HG03108 (cell line): ENCODE data around the gene KRTAP29-1.
"Not testable (repeated sequence)": the region's sequence is repeated elsewhere in the genome, so short reads cannot be mapped to it uniquely, and the experiment has no call there.

Experiments used
- ATAC-seq: cut with Tn5 transposase; IDR thresholded peaks from one replicate; pipeline ENCODE4 v1.9.1; 2021; ENCODE audit warnings: moderate library complexity; ENCODE audit not compliant: unreplicated experiment

The KRTAP29-1 gene, protein sequence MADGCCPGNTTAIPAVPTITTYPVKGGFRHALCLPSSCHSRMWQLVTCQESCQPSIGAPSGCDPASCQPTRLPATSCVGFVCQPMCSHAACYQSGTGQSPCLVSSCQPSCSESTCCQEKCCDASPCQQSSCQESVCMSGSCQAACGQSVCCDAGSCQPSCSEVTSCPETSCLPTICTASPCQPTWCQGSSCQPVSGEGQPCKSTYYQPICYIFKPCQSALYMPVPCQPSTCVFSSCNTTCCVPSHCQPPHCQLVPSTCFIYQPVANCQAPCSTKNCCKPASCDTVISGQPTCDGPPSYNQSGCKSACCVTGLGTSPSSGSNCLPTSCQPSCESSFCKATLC

DNA sequence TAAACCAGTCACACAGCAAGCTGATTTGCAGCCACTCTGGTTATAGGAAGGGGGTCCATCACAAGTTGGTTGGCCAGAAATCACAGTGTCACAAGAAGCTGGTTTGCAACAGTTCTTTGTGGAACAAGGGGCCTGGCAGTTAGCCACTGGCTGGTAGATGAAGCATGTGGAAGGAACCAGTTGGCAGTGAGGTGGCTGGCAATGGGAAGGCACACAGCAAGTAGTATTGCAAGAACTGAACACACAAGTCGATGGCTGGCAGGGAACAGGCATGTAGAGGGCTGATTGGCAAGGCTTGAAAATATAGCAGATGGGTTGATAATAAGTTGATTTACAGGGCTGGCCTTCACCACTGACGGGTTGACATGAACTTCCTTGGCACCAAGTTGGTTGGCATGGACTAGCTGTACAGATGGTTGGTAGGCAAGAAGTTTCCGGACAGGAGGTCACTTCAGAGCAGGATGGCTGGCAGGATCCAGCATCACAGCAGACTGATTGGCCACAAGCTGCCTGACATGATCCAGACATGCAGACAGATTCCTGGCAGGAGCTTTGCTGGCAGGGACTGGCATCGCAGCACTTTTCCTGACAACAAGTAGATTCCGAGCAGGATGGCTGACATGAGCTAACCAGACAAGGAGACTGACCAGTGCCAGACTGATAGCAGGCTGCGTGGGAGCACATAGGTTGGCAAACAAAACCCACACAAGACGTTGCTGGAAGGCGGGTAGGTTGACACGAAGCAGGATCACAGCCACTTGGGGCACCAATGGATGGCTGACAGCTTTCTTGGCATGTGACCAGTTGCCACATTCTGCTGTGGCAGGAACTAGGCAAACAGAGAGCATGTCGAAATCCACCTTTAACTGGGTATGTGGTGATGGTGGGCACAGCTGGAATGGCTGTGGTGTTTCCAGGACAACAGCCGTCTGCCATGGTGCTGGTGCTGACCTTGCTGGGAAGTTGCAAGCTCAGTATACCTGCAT lies at the start of gene KRTAP29-1:
KRTAP29-1 (minus strand) TSS at position 936 of the 986 bp plus-strand sequence; CDS start at position 936, 0 bp downstream.
- ATAC-seq: no peak

DNA sequence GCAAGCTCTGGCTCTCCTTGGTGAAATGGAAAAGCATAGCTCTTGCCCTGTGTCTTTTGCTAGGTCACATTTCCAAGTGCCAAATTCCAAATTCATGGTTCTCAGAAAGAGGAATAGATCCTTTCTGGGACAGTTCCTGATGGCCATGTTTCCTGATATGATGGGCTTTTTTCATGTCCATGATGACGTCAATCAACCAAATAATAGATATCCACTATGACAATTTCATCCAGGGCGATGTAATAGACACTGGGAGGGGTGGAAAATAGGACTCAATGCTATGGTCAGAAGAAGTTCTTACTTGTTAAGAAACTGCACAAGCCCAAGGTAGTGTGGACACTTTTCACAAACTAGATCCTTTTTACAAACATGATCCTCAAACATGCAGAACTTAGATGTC lies 48.5 kb upstream of the KRTAP29-1 start:
- ATAC-seq: no peak

DNA sequence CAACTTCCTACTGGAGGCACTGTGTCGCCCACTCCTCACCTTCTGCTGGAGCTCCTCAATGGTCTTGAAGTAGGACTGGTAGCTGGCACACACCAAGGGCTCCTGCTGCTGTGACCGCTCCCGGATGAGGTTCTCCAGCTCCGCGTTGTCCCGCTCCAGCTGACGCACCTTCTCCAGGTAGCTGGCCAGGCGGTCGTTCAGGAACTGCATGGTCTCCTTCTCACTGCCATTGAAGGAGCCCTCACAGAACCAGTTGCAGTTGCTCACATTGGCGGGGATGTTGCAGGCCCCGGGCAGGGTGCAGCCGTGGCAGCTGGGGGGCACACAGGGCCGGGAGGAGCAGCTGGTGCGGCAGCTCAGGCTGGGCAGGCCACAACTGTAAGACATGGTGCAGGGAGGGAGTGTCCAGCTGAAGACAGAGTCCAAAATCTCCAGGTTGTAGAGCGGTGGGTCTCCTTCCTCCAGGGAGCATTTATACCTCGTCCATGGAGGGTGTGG lies 47.8 kb upstream of the KRTAP29-1 start, which contains the start of gene KRT33A:
KRT33A (minus strand) TSS at position 448 of the 498 bp plus-strand sequence; CDS start at position 387, 61 bp downstream.
- not testable (repeated sequence) for ATAC-seq

DNA sequence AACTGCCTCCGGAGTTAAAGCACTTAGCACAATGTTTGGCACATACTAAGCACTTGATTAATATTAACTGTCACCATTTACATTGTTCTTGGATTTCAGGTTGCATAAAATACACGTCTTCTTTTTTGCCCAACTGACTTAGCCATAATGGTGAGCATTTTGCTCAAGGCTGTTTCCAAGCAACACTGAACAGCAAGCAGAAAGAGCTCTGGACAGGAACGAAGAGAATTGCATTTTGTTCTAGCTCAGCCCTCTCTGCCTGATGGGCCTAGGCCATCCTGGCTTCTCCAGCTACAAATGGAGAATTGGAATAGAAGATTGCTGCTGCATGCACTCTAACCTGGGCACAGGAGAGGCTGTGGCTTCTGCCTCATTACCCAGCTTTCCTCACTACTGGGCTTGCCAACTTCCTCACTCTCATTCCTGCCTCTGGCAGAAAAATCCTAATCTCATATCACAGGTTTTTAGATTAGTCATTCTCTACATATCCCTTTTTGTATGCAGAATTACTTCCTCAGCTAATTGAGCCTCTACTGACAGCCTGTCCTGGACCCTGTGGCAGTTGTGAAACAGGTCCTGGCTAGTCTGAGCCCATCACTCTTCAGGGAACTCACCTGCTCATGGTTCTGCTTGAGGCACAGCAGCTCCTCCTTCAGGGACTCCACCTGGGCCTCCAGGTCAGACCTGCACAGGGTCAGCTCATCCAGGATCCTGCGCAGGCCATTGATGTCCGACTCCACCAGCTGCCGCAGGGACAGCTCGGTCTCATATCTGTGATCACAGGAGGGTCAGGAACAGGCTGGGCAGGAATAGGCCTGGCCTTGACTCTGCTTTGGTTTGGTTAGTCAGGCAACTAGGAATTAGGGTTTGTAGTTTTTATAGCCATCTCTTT lies 45.5 kb upstream of the KRTAP29-1 start:
- no peak for ATAC-seq

DNA sequence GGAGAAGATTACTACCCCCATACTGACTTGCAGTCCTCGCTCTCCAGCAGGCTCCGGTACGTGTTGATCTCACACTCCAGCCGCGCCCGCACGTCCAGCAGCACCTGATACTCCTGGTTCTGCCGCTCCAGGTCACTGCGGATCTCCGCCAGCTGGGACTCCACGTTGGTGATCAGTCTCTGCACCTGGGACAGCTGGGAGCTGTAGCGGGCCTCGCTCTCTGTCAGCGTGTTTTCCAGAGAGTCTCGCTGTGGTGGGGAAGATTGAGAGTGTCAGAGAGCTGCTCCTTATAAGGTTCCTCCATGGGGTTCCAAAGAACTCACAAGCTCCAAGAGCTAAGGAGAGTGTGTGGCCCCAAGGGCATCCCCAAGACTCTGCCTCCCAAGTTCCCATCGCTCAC lies 43.8 kb upstream of the KRTAP29-1 start:
- ATAC-seq: not testable (repeated sequence)

GRCh38 chr17:41345992-41346391 lies 43.3 kb upstream of the KRTAP29-1 start:
- no peak for ATAC-seq

- no peak for ATAC-seq
Observed at GRCh38 chr17:41343029-41343428, 40.4 kb upstream of the KRTAP29-1 start.

DNA sequence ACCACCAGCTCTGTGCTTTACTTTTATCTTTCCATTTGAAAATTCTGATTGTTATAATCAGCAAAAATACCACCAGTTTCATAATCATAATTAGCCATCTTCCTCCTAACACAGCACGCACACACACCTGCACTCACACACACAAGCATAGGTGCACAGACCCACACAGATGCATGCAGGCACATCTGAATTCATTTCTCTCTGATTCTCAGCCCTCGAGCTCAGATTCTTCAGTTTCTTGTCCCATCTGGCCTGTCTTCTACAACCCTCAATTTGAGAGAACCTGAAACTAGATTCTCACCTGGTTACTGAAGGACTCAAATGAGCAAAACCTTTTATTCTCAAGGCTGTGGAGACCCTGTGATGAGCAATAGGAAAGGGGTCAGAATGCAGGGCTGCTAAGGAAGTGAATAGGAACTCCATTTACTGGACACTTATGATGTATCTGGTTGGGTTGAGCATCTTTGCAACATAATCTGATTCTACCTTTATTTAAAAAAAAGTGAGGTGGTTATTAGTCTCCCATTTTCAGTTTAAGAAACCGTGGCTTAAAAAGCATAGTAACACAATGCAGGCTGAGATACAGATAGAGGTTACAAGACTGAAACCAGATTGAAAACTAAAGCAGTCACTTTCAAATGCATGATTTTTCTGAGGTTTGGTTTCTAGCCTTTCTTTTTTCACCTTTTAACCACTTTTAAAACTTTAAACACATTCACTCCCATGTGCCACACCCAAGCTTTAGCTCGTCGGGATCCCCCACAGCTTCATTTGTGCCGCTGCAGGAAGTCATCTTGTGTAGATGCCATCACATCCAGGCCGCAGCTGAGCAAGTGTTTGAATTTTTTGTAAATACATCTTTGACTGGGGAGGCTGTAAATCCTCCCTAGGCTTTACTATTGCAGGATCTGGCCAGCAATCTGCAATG lies 38.5 kb upstream of the KRTAP29-1 start:
- peak; percentile 27 for ATAC-seq

GRCh38 chr17:41340494-41340893 lies 37.8 kb upstream of the KRTAP29-1 start:
- peak; percentile 35 for ATAC-seq

DNA sequence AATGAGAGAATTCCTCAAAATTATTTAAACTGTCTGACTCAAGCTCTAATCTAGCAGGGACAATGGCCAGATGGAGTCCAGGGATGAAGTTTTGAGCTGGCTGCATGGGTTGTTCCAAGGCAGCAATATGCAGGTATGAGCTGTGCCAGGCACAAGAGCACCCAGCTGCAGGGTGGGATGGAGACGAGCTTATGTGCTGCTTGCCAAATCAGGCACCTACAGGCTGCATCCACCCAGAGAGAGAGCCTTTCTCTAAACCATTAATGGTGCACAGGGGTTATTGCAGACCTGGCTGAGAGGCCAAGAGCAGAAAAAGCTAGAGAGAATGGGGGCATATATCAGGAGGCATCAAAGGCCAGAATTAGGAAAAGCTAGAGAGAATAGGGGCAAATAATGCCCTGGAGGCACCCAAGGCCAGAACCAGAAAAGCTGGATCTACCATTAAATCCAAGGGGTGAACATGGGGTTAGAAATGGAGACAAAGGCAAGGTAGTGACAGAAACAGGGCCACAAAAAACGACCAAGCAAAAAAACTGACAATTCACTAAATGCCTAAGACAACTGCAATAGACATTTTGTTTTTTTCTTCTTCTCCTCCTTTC lies 37.0 kb upstream of the KRTAP29-1 start:
- no peak for ATAC-seq

DNA sequence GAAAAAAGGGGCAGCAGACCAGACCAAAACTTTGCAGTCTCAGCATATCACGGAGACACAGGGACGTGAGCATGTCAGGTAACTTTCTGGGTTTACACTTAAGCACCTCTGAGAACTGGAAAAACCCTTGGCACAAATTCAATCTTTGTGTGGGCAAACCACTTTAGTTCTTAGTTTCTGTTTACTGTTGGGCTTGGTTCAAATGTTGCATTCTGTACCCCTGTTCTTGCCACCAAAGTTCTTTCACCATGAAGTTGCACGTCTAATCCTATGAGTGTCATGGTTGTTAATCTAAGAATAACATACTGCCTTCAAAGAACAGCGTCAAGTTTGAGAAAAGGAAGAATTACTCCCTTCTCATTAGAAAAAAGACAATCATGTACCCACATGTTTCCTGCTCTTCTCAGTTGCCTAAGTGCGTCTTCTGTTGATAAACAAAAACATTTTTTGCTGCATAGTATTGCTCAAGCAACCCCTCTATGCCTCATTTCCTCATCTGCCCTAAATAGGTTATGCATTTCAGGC lies 36.4 kb upstream of the KRTAP29-1 start:
- no peak for ATAC-seq

- ATAC-seq: no peak
Observed at GRCh38 chr17:41335747-41336146, 33.1 kb upstream of the KRTAP29-1 start.

DNA sequence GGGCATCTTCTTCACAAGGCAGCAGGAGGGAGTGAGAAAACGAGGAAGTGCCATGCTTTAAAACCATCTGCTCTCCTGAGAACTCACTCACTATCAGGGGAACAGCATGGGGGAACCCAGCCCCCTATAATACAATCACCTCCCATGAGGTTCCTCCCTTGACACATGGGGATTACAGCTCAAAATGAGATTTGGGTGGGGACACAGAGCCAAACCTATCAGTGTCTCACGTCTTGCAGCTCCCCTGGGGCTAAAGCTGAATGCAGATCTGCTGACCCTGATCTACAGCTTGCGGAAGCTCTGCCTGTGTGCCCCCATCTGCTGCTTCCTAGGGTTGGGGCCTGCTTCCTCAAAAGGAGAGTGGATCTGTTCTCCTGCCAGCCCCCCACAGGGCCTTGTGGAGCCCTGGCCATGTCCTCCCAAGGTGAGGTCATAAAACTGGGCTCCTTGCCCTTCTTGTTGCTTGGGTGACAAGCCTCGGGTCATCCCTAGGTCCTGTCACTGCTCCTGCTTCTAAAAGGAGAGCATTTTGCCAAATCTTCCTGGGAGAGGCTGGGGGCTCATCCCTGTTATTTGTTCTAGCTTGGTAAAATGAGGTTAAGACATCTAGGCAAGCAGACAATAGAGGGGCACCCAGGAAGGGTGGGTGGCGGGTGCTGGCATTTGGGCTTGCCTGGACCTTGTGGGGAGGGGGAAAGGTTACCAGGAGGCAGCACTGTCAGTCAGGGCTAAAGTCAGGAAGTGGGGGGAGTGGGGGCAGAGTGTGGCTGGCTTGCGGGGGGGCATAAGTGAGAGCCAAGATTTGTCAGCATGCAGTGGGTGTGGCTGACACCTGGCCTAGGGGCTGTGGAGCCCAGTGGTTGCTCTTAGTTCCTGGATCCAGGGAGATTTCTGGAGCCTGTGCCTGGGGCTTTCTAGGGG lies 32.0 kb upstream of the KRTAP29-1 start:
- ATAC-seq: no peak

DNA sequence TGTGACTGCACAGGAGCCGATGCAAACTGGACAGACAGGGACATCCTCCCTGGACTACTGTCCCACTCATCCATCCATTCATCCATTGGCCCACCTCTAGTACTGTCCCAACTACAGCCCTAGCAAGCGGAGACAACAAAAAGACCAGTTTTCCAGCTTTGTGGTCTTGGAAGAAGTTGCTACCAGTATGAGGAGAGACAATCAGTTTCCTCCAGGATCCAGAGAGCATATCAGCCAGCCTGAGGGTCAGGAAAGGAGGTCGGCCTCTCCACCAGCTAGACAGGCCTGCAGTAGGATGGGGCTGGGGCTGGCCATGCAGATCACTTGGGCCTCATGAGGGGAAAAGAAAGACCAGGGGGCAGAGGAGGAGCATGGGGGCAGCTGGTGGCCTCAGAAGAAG lies 31.2 kb upstream of the KRTAP29-1 start:
- no peak for ATAC-seq

- ATAC-seq: no peak
Observed at GRCh38 chr17:41333098-41333497, 30.4 kb upstream of the KRTAP29-1 start.

- no peak for ATAC-seq
Observed at GRCh38 chr17:41332239-41332638, 29.6 kb upstream of the KRTAP29-1 start.

DNA sequence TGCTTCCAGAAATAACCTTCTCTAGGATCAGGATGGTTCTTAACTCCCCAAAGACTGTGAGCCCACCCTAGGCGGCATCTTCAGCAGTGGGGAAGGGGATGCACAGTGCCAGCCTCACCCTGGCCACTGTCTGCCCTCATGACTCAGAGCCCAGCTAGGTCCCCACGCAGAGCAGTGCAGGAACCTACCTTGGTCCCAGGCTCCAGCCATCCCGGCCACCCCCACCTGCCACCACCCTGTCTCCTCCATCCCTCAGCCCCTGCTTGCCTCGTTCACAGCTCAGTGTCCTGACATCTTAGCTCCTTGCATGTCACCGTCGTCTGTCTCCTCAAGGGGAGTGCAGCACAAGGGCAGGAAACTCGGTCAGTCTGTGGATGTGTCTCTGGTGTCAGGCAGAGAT lies 29.0 kb upstream of the KRTAP29-1 start:
- no peak for ATAC-seq
